HG03521 (cell line): ENCODE data around the gene TSGA10IP.

Experiments used
- ATAC-seq: cut with Tn5 transposase; IDR thresholded peaks from one replicate; pipeline ENCODE4 v1.9.1; 2021; ENCODE audit warnings: mild to moderate bottlenecking, moderate library complexity; ENCODE audit not compliant: unreplicated experiment

The TSGA10IP gene

DNA sequence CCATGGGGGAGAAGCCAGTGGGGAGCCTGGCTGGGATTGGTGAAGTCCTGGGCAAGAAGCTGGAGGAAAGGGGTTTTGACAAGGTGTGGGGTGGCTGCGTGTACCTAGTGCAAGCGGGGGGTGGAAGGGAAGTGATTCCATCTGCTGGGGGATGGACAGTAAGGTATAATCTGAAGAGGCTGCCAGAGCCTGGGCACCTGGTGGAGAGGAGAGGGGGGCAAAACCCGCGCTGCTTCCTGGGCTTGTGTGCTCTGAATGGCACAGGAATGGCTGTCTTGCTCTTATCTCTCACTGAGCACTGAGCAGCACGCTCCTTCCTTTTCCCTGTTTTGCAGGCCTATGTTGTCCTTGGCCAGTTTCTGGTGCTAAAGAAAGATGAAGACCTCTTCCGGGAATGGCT is 58.0 kb downstream of the TSGA10IP start:
- ATAC-seq: no peak

GRCh38 chr11:66004186-66004585 is 58.9 kb downstream of the TSGA10IP start:
- no peak for ATAC-seq

DNA sequence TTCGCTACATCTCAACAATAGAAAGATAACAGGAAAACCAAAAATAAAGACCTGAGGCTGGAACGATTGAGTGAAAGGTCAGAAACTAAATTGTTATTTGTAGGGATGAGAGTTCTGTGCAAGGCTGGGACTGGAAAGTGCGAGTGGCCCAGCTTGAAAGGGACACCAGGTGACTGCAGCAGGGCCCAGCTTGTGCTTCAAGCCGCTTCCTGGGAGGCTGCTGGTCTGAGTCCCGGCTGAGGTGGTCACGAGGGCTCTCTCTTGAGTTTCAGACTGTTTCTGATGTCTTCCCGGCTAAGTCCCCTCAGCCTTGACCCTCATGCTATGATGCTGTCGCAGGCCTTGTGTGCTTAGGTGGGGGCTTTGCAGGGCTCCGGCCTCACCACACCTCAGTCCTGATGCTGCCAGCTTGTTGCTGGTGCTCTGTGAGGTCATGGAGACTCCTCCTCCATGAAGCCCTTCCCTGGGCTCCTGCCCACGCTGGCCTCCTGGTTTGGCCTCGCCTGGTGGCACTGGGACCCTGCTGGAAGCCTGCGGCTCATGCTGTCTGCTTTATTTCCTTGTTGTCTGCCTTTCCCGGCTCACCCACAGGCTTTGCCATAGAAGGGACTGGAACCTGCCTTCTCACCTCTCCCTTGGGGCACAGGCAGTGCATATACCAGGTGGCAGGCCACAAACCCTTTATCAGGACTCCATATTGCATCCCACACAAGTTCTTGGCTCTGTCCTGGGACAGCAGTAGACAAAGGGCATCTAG is 61.0 kb downstream of the TSGA10IP start:
- no peak for ATAC-seq

GRCh38 chr11:66006891-66007176 is 61.6 kb downstream of the TSGA10IP start:
- no peak for ATAC-seq

GRCh38 chr11:66007201-66007634 is 61.9 kb downstream of the TSGA10IP start:
- ATAC-seq: no peak

GRCh38 chr11:66008095-66008467 is 62.8 kb downstream of the TSGA10IP start:
- no peak for ATAC-seq

DNA sequence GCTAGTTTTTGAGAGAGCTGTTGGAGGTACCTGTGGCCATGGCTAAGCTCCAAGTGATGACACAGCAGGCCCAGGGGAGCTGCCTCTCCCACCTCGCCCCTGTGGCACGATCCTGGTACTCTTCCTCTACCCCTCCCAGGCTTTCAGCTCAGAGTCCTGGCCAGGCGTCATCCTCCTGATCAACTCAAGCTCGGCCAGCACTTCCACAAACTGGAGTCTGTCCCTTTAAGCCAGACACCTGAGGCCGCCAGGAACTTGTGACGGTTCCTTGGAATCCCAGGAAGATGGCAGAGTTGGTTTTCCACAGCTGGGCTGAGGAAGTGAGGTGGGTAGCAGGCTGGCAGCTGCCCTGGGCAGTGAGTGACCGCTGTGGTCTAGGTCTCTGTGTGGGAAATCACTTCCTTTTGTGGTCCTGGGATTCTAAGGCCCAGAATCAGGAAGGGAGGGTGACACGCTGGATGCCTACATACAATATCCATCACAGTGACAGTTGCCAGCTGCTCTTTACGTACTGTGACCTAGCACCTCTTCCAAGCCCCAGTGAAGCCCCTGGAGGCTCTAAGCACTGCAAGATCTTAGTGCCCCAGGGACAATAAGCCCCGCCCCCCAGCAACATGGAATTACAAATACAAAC is 63.3 kb downstream of the TSGA10IP start:
- ATAC-seq: no peak
